ENCODE measurements around the gene THRAP3.
A peak's percentile ranks its signal among the peaks of the same experiment; 100 is the strongest.
"Not testable (repeated sequence)": the region's sequence is repeated elsewhere in the genome, so short reads cannot be mapped to it uniquely, and the experiment has no call there.

THRAP3 gene

GRCh38 chr1:36251794-36252481, 27.7 kb downstream of the THRAP3 start:
- DNase-seq, result no peak

- not testable (repeated sequence) for DNase-seq
Measured at GRCh38 chr1:36252482-36252824, 28.2 kb downstream of the THRAP3 start.

- no peak for DNase-seq
Measured at GRCh38 chr1:36253161-36253862, 29.1 kb downstream of the THRAP3 start.

GRCh38 chr1:36256558-36257374, 32.5 kb downstream of the THRAP3 start:
- DNase-seq, result no peak

GRCh38 chr1:36257375-36257767, 33.1 kb downstream of the THRAP3 start:
- no peak for DNase-seq

GRCh38 chr1:36258960-36259344, 34.7 kb downstream of the THRAP3 start:
- no peak for DNase-seq

- DNase-seq, result no peak
Measured at GRCh38 chr1:36268981-36269380, 44.7 kb downstream of the THRAP3 start.

- DNase-seq, result no peak
Measured at GRCh38 chr1:36269408-36269838, 45.2 kb downstream of the THRAP3 start.

- DNase-seq, result no peak
Measured at GRCh38 chr1:36273024-36273423, 48.8 kb downstream of the THRAP3 start.

- no peak for DNase-seq
Measured at GRCh38 chr1:36274201-36274600, 50.0 kb downstream of the THRAP3 start.

- no peak for DNase-seq
Measured at GRCh38 chr1:36276688-36277087, 52.4 kb downstream of the THRAP3 start.

- no peak for DNase-seq
Measured at GRCh38 chr1:36279110-36279788, 55.0 kb downstream of the THRAP3 start.

GRCh38 chr1:36279789-36280296, 55.6 kb downstream of the THRAP3 start:
- DNase-seq, result no peak

- no peak for DNase-seq
Measured at GRCh38 chr1:36284061-36284460, 59.8 kb downstream of the THRAP3 start.

GRCh38 chr1:36284517-36284916, 60.3 kb downstream of the THRAP3 start:
- DNase-seq, result no peak

- DNase-seq, result peak; percentile 94
Measured at GRCh38 chr1:36285443-36286101, 61.3 kb downstream of the THRAP3 start.

GRCh38 chr1:36286802-36287201, 62.6 kb downstream of the THRAP3 start:
- no peak for DNase-seq

GRCh38 chr1:36287595-36287994, 63.4 kb downstream of the THRAP3 start:
- no peak for DNase-seq

GRCh38 chr1:36295390-36295789, 71.1 kb downstream of the THRAP3 start:
- DNase-seq, result no peak

- DNase-seq, result no peak
Measured at GRCh38 chr1:36297062-36297461, 72.8 kb downstream of the THRAP3 start.

- no peak for DNase-seq
Measured at GRCh38 chr1:36298640-36299039, 74.4 kb downstream of the THRAP3 start.

- DNase-seq, result no peak
Measured at GRCh38 chr1:36300526-36300925, 76.3 kb downstream of the THRAP3 start.

Measured in eye (tissue), 1 donor.